ENCODE measurements around the gene TRIML2.

DNA sequence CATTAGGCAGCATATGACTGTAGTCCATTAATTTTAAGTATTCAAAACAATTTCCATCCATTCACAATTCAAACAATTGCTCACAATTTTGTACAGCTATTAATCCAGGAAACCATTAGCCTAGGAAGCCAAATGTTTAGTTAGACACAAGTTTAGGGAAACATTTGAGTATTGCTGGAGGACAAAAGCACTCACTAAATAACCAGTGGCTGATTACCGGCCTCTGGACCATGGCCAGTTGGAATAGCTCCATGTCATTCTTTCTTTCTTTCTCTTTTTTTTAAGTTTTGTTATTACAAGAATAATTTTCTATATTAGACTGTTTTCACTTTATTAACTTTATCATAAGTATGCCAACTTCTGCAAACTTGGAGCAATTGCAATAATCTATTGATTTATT is 31.3 kb downstream of the TRIML2 start:
- TF ChIP-seq MAZ (IDR thresholded peaks at IDR 0.05; ENCODE audit: borderline replicate concordance, low read depth, low read length) (no peak), MAZ (CRISPR knock-in tag; IDR thresholded peaks at IDR 0.05; ENCODE audit: low read depth) (no peak), EP300 (IDR thresholded peaks at IDR 0.05; ENCODE audit: low read depth in 2 of 2, low read length in 2 of 2) (no peak), EP300 (CRISPR knock-in tag; IDR thresholded peaks at IDR 0.05; ENCODE audit: borderline replicate concordance) (no peak), TRIM24 (CRISPR knock-in tag; IDR thresholded peaks at IDR 0.05) (no peak), KLF16 (CRISPR knock-in tag; IDR thresholded peaks at IDR 0.05) (no peak), ZNF17 (CRISPR knock-in tag; IDR thresholded peaks at IDR 0.05) (no peak), ZNF83 (CRISPR knock-in tag; IDR thresholded peaks at IDR 0.05; ENCODE audit: borderline replicate concordance) (no peak), HMG20B (CRISPR knock-in tag; conservative IDR thresholded peaks at IDR 0.05) (no peak), POGK (CRISPR knock-in tag; conservative IDR thresholded peaks at IDR 0.05) (no peak), DMAP1 (CRISPR knock-in tag; IDR thresholded peaks at IDR 0.05) (no peak), ZNF557 (CRISPR knock-in tag; IDR thresholded peaks at IDR 0.05) (no peak), EED (CRISPR knock-in tag; IDR thresholded peaks at IDR 0.05) (no peak), SP1 (IDR thresholded peaks at IDR 0.05) (no peak), SP1 (CRISPR knock-in tag; IDR thresholded peaks at IDR 0.05) (no peak)
- TF ChIP-seq, protein P1, sequence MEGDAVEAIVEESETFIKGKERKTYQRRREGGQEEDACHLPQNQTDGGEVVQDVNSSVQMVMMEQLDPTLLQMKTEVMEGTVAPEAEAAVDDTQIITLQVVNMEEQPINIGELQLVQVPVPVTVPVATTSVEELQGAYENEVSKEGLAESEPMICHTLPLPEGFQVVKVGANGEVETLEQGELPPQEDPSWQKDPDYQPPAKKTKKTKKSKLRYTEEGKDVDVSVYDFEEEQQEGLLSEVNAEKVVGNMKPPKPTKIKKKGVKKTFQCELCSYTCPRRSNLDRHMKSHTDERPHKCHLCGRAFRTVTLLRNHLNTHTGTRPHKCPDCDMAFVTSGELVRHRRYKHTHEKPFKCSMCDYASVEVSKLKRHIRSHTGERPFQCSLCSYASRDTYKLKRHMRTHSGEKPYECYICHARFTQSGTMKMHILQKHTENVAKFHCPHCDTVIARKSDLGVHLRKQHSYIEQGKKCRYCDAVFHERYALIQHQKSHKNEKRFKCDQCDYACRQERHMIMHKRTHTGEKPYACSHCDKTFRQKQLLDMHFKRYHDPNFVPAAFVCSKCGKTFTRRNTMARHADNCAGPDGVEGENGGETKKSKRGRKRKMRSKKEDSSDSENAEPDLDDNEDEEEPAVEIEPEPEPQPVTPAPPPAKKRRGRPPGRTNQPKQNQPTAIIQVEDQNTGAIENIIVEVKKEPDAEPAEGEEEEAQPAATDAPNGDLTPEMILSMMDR (CRISPR knock-in tag; IDR thresholded peaks at IDR 0.05), result no peak

Measured in HepG2 (cell line).